ENCODE measurements around the gene BABAM1.

GRCh38 chr19:17286752-17287151 lies 19.5 kb downstream of the BABAM1 start:
- TF ChIP-seq EZH2 (IDR thresholded peaks at IDR 0.05; ENCODE audit: insufficient read depth, poor library complexity, severe bottlenecking), result no peak
- TF ChIP-seq EZH2phosphoT487 (IDR thresholded peaks at IDR 0.05; ENCODE audit: insufficient read depth, low read depth), result no peak
